ENCODE measurements around the gene TRIM2.

Gene TRIM2

DNA sequence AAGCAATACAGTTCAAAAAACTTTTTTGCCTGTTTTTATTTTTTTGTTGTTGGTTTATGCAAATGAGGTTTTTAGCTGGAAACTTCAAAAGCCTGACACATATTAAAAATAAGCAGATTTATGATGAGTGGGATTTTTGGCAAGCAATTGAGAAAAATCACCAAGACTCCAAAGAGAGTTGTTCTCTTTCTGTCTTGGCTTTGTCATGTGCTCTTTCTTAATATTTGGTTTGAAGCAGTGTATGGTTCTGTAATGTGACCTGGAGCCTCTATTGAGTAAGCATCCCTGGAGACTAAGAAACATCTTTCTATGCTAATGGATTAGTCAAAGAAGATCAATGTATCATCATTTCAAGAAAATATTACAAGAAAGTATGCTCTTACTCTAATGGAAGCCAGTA, 11.7 kb downstream of the TRIM2 start:
- TF ChIP-seq, protein P1, sequence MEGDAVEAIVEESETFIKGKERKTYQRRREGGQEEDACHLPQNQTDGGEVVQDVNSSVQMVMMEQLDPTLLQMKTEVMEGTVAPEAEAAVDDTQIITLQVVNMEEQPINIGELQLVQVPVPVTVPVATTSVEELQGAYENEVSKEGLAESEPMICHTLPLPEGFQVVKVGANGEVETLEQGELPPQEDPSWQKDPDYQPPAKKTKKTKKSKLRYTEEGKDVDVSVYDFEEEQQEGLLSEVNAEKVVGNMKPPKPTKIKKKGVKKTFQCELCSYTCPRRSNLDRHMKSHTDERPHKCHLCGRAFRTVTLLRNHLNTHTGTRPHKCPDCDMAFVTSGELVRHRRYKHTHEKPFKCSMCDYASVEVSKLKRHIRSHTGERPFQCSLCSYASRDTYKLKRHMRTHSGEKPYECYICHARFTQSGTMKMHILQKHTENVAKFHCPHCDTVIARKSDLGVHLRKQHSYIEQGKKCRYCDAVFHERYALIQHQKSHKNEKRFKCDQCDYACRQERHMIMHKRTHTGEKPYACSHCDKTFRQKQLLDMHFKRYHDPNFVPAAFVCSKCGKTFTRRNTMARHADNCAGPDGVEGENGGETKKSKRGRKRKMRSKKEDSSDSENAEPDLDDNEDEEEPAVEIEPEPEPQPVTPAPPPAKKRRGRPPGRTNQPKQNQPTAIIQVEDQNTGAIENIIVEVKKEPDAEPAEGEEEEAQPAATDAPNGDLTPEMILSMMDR (IDR thresholded peaks at IDR 0.05; ENCODE audit: low read depth, low read length): no peak
- H3K4me3 ChIP-seq (ENCODE audit: low read depth, low read length): no peak overlapping the region

DNA sequence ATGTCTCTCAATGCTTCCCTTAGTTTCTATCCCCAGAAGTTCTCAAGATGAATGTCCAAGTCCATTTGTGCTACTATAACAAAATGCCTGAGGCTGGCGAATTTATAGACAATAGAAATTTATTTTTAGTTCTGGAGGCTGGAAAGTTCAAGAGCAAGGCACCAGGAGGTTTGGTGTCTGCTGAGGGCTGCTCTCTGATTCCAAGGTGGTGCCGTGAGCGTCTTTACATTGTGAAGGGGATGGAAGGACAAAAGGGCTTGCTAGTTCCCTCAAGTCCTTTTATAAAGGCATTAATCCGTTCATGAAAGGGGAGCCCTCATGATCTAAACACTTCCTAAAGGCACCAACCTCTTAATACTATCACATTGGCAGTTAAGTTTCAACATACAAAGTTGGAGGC, 12.3 kb downstream of the TRIM2 start:
- no peak overlapping the region for H3K4me3 ChIP-seq (ENCODE audit: low read depth, low read length)
- TF ChIP-seq, protein P1 (IDR thresholded peaks at IDR 0.05; ENCODE audit: low read depth, low read length): no peak

DNA sequence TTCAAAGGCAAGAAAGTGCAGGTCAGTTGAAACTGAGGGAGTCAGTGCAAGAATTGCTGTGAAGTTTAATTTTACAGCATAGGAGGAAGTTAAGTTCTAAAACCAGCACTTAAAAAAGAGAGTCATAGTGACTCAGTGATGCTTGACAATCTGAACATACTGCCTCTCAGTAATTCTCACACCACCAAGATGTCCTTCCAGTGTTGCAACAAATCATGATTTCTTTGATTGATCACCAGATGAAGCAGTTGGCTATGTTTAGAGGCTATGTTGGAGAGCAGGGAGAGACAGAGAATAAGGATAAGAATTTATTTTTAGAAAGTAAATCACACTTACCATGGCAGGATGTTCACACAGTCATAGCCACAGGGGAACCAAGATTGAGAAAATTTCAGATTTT, 13.2 kb downstream of the TRIM2 start:
- H3K4me3 ChIP-seq (ENCODE audit: low read depth, low read length): no peak overlapping the region
- TF ChIP-seq, protein P1 (IDR thresholded peaks at IDR 0.05; ENCODE audit: low read depth, low read length): no peak

DNA sequence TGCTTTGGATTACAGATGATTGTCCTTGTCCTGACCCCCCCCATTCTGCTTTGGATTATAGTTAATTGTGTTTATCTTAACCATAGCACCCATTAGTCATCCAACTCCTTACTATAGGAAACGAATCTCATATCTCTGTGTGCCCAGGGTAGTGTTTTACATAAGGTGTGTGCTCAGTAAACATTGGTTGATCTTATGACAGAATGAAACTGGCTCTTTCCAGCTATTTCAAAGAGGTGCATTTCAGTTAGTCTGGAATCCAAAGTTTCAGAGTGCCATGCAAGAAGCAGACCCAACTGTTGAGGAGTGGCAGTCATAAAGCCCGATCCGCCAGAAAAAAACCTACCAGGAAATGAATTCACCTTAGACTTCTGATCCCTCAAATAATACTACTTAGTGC, 14.7 kb downstream of the TRIM2 start:
- H3K4me3 ChIP-seq (ENCODE audit: low read depth, low read length): no peak overlapping the region
- TF ChIP-seq, protein P1 (IDR thresholded peaks at IDR 0.05; ENCODE audit: low read depth, low read length): no peak

DNA sequence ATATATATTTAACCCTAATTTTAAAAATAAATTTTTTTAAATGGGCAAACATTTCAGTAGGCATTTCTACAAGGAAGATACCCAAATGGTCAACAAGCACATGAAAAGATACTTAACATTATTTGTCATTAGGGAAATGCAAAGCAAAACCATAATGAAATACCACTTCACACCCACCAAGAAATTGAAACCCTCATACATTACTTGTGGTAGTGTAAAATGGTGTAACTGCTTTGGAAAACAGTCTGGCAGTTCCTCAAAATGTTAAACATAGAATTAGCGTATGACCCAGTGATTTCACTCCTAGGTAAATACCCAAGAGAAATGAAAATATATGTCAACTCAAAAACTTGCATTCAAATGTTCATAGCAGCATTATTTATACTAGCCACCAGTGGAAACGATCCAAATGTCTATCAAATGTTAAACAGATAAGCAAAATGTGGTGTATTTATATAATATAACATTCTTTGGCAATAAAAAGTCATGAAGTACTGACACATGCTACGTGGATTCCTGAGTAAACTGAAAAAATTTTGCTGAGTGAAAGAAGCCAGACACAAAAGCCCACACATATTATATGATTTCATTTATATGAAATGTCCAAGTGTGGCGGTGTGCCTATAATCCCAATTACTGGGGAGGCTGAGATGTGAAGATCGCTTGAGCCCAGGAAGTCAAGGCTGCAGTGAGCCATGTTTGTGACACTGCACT, 16.6 kb downstream of the TRIM2 start:
- TF ChIP-seq, protein P1 (IDR thresholded peaks at IDR 0.05; ENCODE audit: low read depth, low read length): no peak

DNA sequence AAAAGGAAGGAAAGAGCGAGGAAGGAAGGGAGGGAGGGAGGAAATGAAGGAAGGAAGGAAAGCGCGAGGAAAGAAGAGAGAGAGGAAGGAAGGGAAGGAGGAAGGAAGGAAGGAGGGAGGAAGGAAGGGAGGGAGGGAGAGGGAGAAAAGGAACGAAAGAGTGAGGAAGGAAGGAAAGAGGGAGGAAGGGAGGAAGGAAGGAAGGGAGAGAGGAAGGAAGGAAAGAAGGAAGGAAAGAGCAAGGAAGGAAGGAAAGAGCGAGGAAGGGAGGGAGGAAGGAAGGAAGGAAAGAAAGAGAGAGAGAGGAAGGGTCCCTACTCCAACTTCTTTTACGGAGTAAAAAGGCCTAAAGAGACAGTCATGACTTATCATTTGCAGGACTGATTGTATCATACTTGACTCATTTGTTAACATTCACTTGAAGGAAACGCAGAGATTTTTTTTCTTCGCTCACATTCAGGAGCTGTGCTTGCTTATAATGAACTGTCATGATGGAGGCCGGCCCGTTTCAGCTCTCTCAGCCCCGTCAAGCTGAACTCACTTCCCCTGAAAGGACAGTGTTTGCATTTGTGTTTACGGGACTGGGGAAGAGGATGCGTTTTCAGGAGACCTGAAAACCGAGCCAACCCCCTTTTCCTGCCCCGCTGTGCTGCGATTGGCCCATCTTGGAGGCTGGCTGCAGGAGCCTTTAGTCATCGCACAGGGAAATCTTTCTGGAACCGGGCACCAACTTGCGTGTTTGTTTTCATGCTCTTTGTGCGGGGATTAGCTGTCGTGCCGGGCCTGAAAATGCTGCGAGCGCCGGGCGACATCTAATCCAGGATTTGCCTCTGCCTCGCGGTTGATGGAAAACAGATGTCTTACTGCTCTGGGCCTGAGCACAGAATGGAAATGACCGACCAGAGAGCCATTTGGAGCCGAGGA, 17.8 kb downstream of the TRIM2 start:
- TF ChIP-seq, protein P1 (IDR thresholded peaks at IDR 0.05; ENCODE audit: low read depth, low read length): no peak
- peak overlapping the region; percentile 71 for H3K4me3 ChIP-seq (ENCODE audit: low read depth, low read length)

More for the DNA sequence above, 16.6 kb downstream of the TRIM2 start:
- H3K4me3 ChIP-seq (ENCODE audit: low read depth, low read length): no peak overlapping the region

Data from WI38 (cell line).